Astrocyte (in vitro differentiated cells and primary cell): ENCODE results near the gene ATP6V1F.

ENCODE experiments used
- CTCF ChIP-seq: IDR thresholded peaks from 2 replicates; pipeline ENCODE4 v1.5.1; 2011; ENCODE audit warnings: low read depth, mild to moderate bottlenecking, inconsistent platforms, low read length, moderate library complexity; ENCODE audit not compliant: insufficient read depth
- EZH2 ChIP-seq: IDR thresholded peaks from 2 replicates; pipeline ENCODE4 v1.6.1; 2012; ENCODE audit warnings: mild to moderate bottlenecking, low read length, inconsistent platforms; ENCODE audit not compliant: insufficient read depth

GRCh38 chr7:128910569-128910945 lies 47.9 kb downstream of the ATP6V1F start, which contains the start of gene KCP:
- TF ChIP-seq CTCF (no peak), EZH2 (no peak)
